ENCODE measurements around the gene NAGA.

Gene NAGA

DNA sequence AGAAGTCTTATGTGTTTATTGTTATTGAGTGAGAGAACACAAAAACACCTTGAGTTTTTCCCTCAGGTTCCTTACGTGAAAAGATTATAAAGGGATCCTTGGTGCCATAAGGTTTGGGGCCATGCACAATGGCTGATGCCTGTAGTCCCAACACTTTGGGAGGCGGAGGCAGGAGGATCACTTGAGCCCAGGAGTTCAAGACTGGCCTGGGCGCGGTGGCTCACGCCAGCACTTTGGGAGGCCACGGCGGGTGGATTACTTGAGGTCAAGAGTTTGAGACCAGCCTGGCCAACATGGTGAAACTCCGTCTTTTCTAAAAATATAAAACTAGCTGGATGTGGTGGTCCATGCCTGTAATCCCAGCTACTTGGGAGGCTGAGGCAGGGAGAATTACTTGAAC, 14.3 kb upstream of the NAGA start:
- H3K27me3 ChIP-seq (replicated peaks), result no peaks in the 10 kb centered on the region
- no peak for TF ChIP-seq CTCF (IDR thresholded peaks at IDR 0.05; ENCODE audit: low read depth, low read length, missing control alignments)
- in situ Hi-C loops (cut with HindIII; ENCODE audit: low pct_ligation_motif_present, low sequenced_read_pairs), result no loop called here
- DNase-seq, result no peak
- H3K27ac ChIP-seq, result no peak overlapping the region
- no peak overlapping the region for H3K4me3 ChIP-seq (ENCODE audit: low read depth, low read length)
- H3K36me3 ChIP-seq (replicated peaks), result peaks cover 31% of the 10 kb centered on the region

GRCh38 chr22:42083119-42083518, 12.5 kb upstream of the NAGA start:
- no peaks in the 10 kb centered on the region for H3K27me3 ChIP-seq (replicated peaks)
- no peak for DNase-seq
- H3K27ac ChIP-seq, result no peak overlapping the region
- peaks cover 33% of the 10 kb centered on the region for H3K36me3 ChIP-seq (replicated peaks)
- TF ChIP-seq CTCF (IDR thresholded peaks at IDR 0.05; ENCODE audit: low read depth, low read length, missing control alignments), result no peak
- no peak overlapping the region for H3K4me3 ChIP-seq (ENCODE audit: low read depth, low read length)
- in situ Hi-C loops (cut with HindIII; ENCODE audit: low pct_ligation_motif_present, low sequenced_read_pairs), result no loop called here

DNA sequence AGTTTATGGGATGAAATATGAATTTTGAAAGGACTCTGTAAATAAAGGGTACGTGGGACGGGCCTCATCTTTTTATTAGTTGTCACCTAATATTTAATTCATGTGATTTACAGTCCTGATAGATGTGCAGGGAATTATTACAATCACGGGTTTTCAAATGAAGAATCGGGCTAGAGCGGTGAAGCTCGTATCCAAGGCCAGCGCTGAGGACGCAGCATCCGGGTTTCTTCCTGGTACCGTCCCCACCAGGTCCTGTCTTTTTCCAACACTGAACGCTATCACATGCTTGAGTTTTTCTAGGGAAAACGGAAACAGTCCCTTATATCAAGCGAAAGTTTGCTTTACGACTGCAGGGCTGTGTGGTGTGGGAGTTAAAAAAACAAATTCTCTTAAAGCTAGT, 9.7 kb upstream of the NAGA start:
- H3K4me3 ChIP-seq (ENCODE audit: low read depth, low read length), result peak overlapping the region; percentile 87
- H3K36me3 ChIP-seq (replicated peaks), result peaks cover 17% of the 10 kb centered on the region
- peak overlapping the region; percentile 98 for H3K27ac ChIP-seq
- in situ Hi-C loops (cut with HindIII; ENCODE audit: low pct_ligation_motif_present, low sequenced_read_pairs), result no loop called here
- H3K27me3 ChIP-seq (replicated peaks), result no peaks in the 10 kb centered on the region
- peak; percentile 46 for DNase-seq
- TF ChIP-seq CTCF (IDR thresholded peaks at IDR 0.05; ENCODE audit: low read depth, low read length, missing control alignments), result no peak

GRCh38 chr22:42079319-42080251, 9.0 kb upstream of the NAGA start, which contains the start of gene SMDT1:
TSS of gene SMDT1 (plus strand) at chr22:42079700. CDS start at chr22:42079769, 69 bp downstream.
- Histone ChIP-seq H3K27ac (peak within 1 kb of the TSS; percentile 98), H3K4me3 (ENCODE audit: low read depth, low read length) (peak within 1 kb of the TSS; percentile 87), H3K36me3 (replicated peaks) (peaks cover 10% of the 10 kb centered on the region), H3K27me3 (replicated peaks) (no peaks in the 10 kb centered on the region)
- peak; percentile 97 for DNase-seq
- no peak for TF ChIP-seq CTCF (IDR thresholded peaks at IDR 0.05; ENCODE audit: low read depth, low read length, missing control alignments)
- in situ Hi-C loops (cut with HindIII; ENCODE audit: low pct_ligation_motif_present, low sequenced_read_pairs), result no loop called here

- Histone ChIP-seq H3K27me3 (replicated peaks) (no peaks in the 10 kb centered on the region), H3K36me3 (replicated peaks) (peaks cover 9% of the 10 kb centered on the region), H3K27ac (peak overlapping the region; percentile 98), H3K4me3 (ENCODE audit: low read depth, low read length) (peak overlapping the region; percentile 87)
- DNase-seq, result no peak
- TF ChIP-seq CTCF (IDR thresholded peaks at IDR 0.05; ENCODE audit: low read depth, low read length, missing control alignments), result no peak
- in situ Hi-C loops (cut with HindIII; ENCODE audit: low pct_ligation_motif_present, low sequenced_read_pairs), result no loop called here
Observed at GRCh38 chr22:42078469-42079318, 8.1 kb upstream of the NAGA start.
